Activated naive CD8-positive, alpha-beta T cell treated with anti-CD3 and anti-CD28 coated beads for 36 hours (primary cell): ENCODE data around the gene STAMBP. TPM values are rescaled to one million over a fixed set of nuclear protein-coding genes. Genes with fewer than 3 reads are reported as not detected.
"Not testable (repeated sequence)": the region's sequence is repeated elsewhere in the genome, so short reads cannot be mapped to it uniquely, and the experiment has no call there.

ENCODE experiments used
- DNase-seq: peaks from one replicate; pipeline ENCODE4 v3.0.0; 2021
- H3K27ac Mint-ChIP-seq: one replicate; pipeline ENCODE4 v1.8.0; 2022; ENCODE audit warnings: mild to moderate bottlenecking, moderate library complexity, mixed read lengths
- H3K27me3 Mint-ChIP-seq: one replicate; pipeline ENCODE4 v1.8.0; 2022; ENCODE audit warnings: mild to moderate bottlenecking, mixed read lengths
- H3K36me3 Mint-ChIP-seq: one replicate; pipeline ENCODE4 v1.8.0; 2021; ENCODE audit warnings: mild to moderate bottlenecking, mixed read lengths
- H3K4me1 Mint-ChIP-seq: one replicate; pipeline ENCODE4 v1.8.0; 2021; ENCODE audit warnings: mixed read lengths
- H3K4me3 Mint-ChIP-seq: one replicate; pipeline ENCODE4 v1.8.0; 2022; ENCODE audit warnings: mild to moderate bottlenecking, moderate library complexity, mixed read lengths
- H3K9me3 Mint-ChIP-seq: one replicate; pipeline ENCODE4 v1.8.0; 2022; ENCODE audit warnings: mixed read lengths
- total RNA-seq, 2 experiments: library from RNA; stranded (reverse); gene quantifications; one replicate each; pipeline ENCODE4 v1.2.3, GENCODE V29; 2021

Gene STAMBP
- total RNA-seq, 2 experiments from 2014 or later, result 72.6 to 76.4 TPM

DNA sequence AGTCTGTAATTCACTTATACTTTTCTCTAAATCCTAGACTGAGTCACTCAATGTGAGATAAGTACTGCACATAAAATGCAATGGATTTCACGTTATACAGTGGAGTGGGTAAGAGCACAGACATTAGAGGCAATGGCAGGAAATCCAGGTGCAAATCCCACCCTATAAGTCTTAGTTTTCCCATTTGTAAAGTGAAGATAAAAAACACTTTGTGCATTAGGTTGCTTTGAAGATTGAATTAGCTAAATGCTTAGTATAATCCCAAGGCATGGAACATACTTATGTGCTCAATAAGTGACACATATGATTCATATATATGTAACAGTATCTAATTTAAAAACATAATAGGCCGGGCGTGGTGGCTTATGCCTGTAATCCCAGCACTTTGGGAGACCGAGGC is 74.6 kb downstream of the STAMBP start:
- H3K27me3 Mint-ChIP-seq, result no peaks in the 10 kb centered on the region
- no peaks in the 10 kb centered on the region for H3K9me3 Mint-ChIP-seq
- no peaks in the 10 kb centered on the region for H3K36me3 Mint-ChIP-seq
- no peak for DNase-seq
- H3K4me3 Mint-ChIP-seq, result no peak overlapping the region
- H3K4me1 Mint-ChIP-seq, result peaks cover 8% of the 10 kb centered on the region
- no peak overlapping the region for H3K27ac Mint-ChIP-seq

DNA sequence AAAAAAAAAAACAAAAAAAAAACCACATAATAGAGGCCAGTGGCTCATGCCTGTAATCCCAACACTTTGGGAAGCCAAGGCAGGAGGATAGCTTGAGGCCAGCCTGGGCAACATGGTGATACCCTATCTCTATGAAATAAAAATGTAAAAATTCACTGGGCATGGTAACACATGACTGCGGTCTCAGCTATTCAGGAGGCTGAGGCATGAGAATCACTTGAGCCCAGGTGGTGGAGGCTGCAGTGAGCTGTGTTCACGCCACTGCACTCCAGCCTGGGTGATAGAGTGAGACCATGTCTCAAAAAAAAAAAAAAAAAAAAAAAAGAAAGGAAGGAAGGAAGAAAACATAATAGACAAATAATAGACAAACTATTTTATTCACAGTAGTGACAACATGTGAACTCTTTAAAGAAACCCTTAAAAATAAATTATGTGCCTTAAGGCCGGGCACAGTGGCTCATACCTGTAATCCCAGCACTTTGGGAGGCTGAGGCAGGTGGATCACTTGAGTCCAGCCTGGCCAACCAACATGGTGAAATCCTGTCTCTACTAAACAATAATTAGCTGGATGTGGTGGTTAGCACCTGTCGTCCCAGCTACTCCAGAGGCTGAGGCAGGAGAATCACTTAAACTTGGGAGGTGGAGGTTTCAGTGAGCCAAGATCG is 75.3 kb downstream of the STAMBP start:
- not testable (repeated sequence) for H3K4me3 Mint-ChIP-seq, H3K27me3 Mint-ChIP-seq, H3K27ac Mint-ChIP-seq, DNase-seq, H3K9me3 Mint-ChIP-seq, H3K36me3 Mint-ChIP-seq
- peaks cover 12% of the 10 kb centered on the region for H3K4me1 Mint-ChIP-seq

DNA sequence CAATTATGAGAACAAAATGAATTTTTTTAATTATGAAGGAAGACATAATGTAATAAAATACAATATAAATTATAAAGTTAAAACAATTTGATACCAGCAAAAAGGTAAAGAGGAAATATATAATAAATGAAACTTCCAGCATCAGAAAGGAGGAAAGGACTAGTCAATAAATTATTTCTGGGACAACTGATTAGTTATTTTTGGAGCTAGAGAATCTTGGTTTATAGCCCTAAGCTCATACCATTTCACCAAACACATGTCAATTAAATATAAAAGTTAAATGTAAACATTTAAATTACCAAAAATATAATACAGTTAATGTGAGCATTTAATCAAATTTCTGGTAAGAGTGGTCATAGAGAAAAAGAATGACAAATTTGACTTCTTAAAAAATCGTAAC is 76.2 kb downstream of the STAMBP start:
- no peak for DNase-seq
- H3K36me3 Mint-ChIP-seq, result no peaks in the 10 kb centered on the region
- no peaks in the 10 kb centered on the region for H3K9me3 Mint-ChIP-seq
- no peak overlapping the region for H3K27ac Mint-ChIP-seq
- no peaks in the 10 kb centered on the region for H3K27me3 Mint-ChIP-seq
- H3K4me1 Mint-ChIP-seq, result peaks cover 12% of the 10 kb centered on the region
- no peak overlapping the region for H3K4me3 Mint-ChIP-seq

DNA sequence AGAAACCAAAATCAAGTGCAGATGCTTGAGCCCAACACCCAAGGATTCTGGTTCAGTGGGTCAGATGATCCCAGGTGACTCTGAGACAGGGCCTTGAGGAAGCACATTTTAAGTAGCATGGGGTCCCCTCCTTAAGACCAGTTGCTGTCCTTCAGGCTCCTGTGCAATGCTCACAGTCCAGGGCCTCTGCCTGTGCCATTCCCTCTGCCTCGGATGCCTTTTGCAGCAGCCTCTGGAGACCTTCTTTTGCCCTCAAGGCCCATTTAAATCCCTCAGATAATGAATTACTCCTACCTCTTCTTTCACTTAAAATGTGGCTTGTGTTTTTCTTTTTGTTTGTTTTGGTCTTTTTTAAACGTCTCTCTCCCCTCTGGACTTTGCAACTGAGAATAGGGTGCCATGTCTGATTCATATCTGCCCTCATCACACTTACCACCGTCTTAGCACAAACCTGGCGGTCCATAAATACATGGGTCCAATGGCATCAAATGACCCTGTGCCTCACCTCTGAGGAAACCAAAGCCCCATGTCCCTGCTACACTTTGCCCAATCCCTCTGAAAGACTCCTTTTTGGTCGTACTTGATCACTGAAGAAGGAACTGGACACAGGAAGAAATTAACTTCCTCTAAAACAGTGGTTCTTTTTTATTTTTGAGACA is 78.2 kb downstream of the STAMBP start:
- H3K27ac Mint-ChIP-seq, result no peak overlapping the region
- no peaks in the 10 kb centered on the region for H3K36me3 Mint-ChIP-seq
- H3K4me3 Mint-ChIP-seq, result no peak overlapping the region
- no peak for DNase-seq
- H3K9me3 Mint-ChIP-seq, result no peaks in the 10 kb centered on the region
- H3K4me1 Mint-ChIP-seq, result peaks cover 12% of the 10 kb centered on the region
- no peaks in the 10 kb centered on the region for H3K27me3 Mint-ChIP-seq

DNA sequence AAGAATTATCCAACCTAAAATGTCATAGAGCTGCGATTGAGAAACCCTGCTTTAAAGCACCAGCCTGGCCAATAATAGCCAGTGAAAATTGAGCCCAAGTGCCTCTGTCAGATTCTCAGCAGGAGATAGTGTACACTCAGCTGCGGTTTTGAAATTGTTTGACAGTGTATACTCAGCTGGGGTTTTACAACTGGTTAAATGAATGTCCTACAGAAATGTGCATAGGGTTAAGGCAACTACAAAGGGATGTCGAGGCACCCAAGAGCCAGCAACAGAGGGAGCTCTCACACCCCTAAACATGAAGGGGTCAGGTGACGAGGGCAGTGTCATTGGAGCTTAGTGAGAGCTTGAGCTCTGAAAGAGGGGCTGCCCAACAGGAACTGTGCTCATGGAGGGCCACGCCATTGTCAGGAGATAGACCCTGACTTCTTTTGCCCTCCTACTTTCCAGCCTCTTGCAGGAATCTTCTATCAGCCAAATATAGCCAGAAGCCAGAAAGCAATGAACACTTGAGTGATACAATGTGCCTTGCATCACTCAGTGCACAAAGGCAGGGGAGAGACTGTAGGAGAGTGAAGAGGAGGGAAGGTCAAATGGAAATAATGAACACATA is 79.2 kb downstream of the STAMBP start:
- Mint-ChIP-seq H3K27ac (peak overlapping the region; percentile 72), H3K4me3 (no peak overlapping the region), H3K4me1 (peaks cover 12% of the 10 kb centered on the region), H3K27me3 (no peaks in the 10 kb centered on the region), H3K36me3 (no peaks in the 10 kb centered on the region), H3K9me3 (no peaks in the 10 kb centered on the region)
- DNase-seq, result peak; percentile 64

DNA sequence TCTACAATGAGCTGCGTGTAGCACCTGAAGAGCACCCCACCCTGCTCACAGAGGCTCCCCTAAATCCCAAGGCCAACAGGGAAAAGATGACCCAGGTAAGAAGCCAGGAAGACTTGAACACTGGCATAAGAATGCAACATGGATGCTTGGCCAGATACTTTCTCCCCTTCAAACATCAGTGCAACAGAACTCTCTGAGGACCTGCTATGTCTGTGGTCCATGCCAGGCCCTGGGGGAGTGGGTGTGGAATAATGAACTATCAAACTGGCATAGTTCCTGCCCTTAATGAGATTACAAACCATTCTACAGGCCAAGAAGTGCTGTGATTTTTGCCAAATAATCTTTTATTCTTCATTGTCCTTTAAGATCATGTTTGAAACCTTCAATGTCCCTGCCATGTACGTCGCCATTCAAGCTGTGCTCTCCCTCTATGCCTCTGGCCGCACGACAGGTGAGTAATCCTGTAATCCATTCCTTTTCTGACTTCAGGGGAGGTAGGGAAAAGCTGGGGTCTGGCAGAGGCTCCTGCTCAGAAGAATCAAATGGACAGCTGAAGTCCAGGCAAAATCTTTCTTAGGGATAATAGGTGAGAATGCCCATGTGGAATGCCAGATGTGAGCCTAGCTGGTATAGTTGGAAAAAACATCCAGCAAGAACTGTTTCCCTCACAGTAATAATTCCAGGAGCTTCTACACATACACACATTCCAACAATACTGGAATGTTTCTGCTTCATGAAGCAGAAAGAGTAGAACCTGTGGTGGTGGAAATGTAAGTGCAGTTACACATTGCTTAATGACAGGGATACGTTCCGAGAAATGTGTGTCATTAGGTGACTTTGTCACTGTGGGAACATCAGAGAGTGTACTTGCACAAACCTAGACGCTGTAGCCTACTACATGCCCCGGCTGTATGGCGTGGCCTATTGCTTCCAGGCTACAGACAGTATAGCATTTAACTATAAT is 80.2 kb downstream of the STAMBP start:
- Mint-ChIP-seq H3K27ac (no peak overlapping the region), H3K9me3 (no peaks in the 10 kb centered on the region), H3K4me1 (peaks cover 12% of the 10 kb centered on the region), H3K4me3 (no peak overlapping the region), H3K27me3 (no peaks in the 10 kb centered on the region), H3K36me3 (no peaks in the 10 kb centered on the region)
- DNase-seq, result no peak

DNA sequence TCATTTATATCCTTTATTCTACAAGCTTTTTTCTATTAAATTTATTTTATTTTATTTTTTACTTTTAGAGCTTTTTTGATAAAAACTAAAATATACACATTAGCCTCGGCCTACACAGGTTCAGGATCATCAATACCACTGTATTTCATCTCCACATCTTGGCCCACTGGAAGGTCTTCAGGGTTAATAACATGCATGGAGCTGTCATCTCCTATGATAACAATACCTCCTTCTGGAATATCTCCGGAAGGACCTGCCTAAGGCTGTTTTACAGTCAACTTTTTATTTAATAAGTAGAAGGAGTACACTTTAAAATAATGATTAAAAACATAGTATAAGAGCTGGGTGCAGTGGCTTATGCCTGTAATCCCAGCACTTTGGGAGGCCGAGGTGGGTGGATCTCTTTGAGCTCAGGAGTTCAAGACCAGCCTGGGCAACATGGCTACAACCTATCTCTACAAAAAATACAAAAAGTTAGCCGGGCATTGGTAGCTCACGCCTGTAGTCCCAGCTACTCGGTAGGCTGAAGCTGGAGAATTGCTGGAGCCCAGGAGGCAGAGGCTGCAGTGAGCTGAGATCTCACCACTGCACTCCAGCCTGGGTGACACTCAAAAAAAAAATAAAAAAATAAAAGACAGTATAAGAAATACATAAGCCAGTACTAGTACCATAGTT is 82.2 kb downstream of the STAMBP start:
- Mint-ChIP-seq H3K4me3 (no peak overlapping the region), H3K27me3 (no peaks in the 10 kb centered on the region), H3K36me3 (no peaks in the 10 kb centered on the region), H3K4me1 (peaks cover 14% of the 10 kb centered on the region), H3K27ac (no peak overlapping the region), H3K9me3 (no peaks in the 10 kb centered on the region)
- DNase-seq, result no peak

DNA sequence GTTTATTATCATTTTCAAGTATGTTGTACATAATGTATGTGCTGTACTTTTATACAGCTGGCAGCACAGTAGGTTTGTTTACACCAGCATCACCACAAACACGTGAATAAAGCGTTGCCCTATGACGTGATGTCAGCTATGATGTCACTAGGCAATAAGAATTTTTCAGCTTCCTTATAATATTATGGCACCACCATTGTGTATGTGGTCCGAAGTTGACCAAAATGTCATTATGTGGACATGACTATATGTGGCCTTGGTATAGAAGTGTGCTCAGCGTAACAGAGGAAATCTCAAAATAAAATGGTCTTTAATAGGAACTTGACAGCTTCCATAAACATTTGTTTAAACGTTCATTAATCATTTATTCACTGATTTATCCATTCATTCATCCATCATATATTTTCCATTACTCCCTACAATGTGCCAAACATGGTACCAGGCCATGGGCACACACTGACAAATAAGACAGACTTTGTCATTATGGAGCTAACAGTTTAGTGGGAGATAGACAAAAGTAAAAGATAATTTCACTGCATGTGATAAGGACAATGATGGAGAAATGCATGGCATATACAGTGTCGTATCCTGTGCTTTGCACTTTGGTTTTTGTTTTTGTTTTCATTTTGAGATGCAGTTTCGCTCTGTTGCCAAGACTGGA is 82.9 kb downstream of the STAMBP start:
- H3K27ac Mint-ChIP-seq, result no peak overlapping the region

DNA sequence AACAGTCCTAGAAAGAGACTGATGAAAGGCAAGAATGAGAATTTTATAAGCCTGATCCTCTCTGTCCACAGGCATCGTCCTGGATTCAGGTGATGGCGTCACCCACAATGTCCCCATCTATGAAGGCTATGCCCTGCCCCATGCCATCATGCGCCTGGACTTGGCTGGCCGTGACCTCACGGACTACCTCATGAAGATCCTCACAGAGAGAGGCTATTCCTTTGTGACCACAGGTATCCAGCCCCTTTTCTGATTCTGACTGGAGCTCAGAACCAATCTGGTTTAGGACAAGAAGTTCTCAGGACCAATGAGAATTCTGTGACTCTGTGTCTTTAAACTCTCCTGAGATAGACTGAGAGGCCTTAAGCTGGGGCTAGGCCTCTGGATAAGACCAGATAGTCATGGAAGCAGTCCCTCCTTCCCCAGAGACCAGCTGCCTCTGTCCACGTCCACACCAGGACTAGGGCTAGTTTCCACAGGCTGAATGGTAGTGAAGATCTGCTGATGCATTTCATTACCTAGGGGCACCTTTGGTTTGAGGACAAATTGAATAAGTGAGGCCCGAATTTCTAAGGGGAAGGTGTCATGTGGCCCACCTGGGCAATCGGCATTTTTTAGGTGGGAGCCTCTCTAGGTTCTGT is 84.8 kb downstream of the STAMBP start:
- H3K4me3 Mint-ChIP-seq, result no peak overlapping the region
- H3K36me3 Mint-ChIP-seq, result no peaks in the 10 kb centered on the region
- H3K9me3 Mint-ChIP-seq, result no peaks in the 10 kb centered on the region
- no peaks in the 10 kb centered on the region for H3K27me3 Mint-ChIP-seq
- no peak overlapping the region for H3K27ac Mint-ChIP-seq
- H3K4me1 Mint-ChIP-seq, result peaks cover 4% of the 10 kb centered on the region
- DNase-seq, result no peak

More for the DNA sequence above, 82.9 kb downstream of the STAMBP start:
- DNase-seq, result no peak
- Mint-ChIP-seq H3K4me3 (no peak overlapping the region), H3K4me1 (peaks cover 14% of the 10 kb centered on the region), H3K36me3 (no peaks in the 10 kb centered on the region), H3K9me3 (no peaks in the 10 kb centered on the region), H3K27me3 (no peaks in the 10 kb centered on the region)

DNA sequence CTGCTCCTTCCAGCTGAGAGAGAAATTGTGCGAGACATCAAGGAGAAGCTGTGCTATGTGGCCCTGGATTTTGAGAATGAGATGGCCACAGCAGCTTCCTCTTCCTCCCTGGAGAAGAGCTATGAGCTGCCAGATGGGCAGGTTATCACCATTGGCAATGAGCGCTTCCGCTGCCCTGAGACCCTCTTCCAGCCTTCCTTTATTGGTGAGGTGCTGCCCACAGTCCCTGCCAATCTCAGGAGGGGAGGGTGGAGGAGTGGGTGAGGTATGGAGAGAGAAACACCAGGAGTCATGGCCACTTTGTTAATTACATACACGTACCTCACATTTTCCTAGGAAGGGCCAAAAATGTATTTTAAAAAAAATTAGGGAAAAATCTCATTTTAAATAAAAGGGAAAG is 85.9 kb downstream of the STAMBP start:
- Mint-ChIP-seq H3K4me1 (peaks cover 2% of the 10 kb centered on the region), H3K27me3 (no peaks in the 10 kb centered on the region), H3K36me3 (no peaks in the 10 kb centered on the region), H3K9me3 (no peaks in the 10 kb centered on the region), H3K4me3 (no peak overlapping the region), H3K27ac (no peak overlapping the region)
- no peak for DNase-seq

DNA sequence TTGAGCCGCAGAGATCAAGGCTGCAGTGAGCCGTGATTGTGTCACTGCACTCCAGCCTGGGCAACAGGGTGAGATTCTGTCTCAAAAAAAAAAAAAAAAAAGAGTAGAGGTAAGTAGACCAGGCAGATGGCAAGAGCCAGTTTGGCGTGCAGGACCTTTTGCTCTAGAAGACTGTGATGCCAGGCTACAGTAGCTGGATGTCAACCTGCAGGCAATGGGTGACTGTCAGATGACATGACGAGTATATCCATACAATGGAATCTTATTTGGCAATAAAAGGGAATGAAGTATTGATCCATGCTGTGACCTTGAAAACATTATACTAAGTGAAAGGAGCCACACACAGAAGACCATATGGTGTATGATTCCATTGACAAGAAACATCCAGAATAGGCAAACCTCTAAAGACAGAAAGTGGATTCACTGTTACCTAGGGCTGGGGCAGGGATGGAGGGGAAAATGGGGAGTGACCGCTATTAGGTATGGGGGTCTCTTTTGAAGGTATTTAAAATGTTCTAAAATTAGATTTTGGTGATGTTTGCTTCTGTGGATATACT is 86.8 kb downstream of the STAMBP start:
- Mint-ChIP-seq H3K4me3 (no peak overlapping the region), H3K36me3 (no peaks in the 10 kb centered on the region), H3K9me3 (no peaks in the 10 kb centered on the region), H3K27me3 (no peaks in the 10 kb centered on the region), H3K4me1 (peaks cover 2% of the 10 kb centered on the region), H3K27ac (no peak overlapping the region)
- DNase-seq, result no peak

DNA sequence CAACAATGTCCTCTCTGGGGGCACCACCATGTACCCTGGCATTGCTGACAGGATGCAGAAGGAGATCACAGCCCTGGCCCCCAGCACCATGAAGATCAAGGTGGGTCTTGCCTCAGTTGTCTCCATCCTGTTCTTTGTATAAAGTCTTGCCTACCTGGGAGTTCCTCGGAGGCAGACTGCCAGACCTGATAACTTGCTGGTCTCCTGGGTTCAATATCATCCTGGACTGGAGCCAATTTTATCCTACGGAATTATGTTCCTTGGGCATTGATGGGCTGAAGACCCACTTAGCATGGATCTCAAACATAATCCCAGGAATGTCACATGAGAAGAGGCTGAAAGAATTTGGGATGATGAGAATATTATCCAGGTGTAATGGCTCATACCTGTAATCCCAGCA is 87.9 kb downstream of the STAMBP start:
- no peak overlapping the region for H3K27ac Mint-ChIP-seq
- no peaks in the 10 kb centered on the region for H3K27me3 Mint-ChIP-seq
- no peaks in the 10 kb centered on the region for H3K9me3 Mint-ChIP-seq
- DNase-seq, result no peak
- no peaks in the 10 kb centered on the region for H3K36me3 Mint-ChIP-seq
- peaks cover 6% of the 10 kb centered on the region for H3K4me1 Mint-ChIP-seq
- no peak overlapping the region for H3K4me3 Mint-ChIP-seq

DNA sequence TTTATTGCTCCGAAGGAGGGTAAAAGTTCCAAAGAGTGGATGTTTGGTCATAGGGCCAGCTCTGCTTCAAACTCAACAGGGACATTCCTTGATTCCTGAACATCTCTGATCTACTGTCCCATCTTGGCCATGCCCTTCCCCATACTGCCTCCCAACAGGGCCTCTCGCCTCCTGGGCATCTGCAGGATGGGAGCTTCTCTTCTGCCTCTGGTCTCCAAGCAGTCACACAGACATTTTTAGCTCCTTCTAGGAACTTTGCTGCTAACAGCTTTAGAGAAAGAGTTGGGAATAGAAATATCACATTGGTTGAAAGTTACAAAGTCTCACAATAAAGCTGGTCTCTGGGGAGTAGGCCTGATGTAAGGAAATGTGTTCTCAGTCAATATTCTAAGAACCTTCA is 88.5 kb downstream of the STAMBP start:
- H3K9me3 Mint-ChIP-seq, result no peaks in the 10 kb centered on the region
- peaks cover 6% of the 10 kb centered on the region for H3K4me1 Mint-ChIP-seq
- no peak for DNase-seq
- H3K27ac Mint-ChIP-seq, result no peak overlapping the region
- H3K27me3 Mint-ChIP-seq, result no peaks in the 10 kb centered on the region
- H3K36me3 Mint-ChIP-seq, result no peaks in the 10 kb centered on the region
- H3K4me3 Mint-ChIP-seq, result no peak overlapping the region
